ENCODE results near the gene COG7.

Gene COG7

DNA sequence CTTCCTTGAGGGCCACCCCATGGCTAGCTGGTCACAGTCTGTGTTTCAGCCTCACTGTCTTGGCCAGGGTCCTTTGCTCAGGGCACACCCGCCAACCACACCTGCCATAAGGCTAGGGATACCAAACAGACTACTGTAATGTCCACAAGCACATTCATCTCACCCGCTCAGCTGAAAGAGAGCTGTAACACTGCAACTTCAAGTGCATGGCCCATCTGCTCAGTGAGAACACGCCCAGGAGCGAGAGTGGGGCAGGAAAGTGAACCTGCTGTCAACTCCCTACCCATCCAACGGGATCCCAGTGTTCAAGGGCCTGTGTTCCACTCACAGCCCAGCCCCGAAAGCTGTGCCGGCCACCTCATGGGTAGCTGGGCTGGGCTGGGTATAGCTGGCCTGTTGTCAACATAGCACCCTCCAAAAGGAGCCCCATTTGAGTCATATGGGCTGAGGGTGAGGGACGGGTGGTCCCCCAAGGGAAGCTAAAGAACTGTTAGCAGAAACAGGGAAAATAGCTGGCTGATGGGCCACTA is 95.2 kb downstream of the COG7 start:
- DNase-seq (ENCODE audit: low read depth) = no peak

DNA sequence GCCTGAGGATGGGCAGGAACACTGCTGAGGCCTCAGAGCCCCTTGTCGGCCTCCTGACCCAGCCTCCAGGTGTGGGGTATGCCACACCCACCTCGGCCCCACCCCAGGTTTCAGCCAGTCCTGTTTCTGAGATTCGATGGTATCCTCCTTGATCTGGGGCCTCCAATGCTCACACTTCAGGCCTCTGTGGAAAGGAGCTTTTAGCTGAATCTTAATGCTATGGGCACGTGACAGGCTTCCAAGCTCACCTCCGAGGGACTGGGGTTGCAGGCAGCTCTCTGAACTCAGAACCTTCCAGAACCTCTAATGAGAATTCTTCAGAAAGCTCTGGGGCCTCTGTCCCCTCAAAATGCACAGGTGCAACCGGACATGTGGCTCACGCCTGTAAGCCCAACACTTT is 96.0 kb downstream of the COG7 start:
- DNase-seq (ENCODE audit: low read depth) = no peak

DNA sequence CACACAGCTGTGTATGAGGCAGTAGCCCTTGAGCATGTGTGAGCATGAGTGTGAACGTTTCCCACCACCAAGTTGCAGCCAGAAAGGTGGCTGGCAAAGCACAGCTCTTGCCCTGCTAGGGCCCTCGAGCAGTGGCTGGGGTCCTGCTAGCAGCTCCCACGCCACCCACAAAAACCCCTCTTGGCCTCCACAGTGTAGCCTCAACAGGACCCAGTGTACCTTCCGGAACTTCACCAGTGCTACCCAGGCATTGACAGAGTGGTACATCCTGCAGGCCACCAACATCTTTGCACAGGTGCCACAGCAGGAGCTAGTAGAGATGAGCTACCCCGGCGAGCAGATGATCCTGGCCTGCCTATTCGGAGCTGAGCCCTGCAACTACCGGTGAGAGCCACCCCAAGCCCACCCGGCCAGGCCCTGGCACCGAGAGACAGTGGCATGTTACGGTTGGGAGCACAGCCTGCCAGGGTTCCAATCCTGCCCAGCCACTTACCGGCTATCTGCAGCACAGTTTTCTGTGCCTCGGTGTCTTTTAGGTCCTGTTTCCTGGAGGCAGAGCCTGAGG is 97.8 kb downstream of the COG7 start:
- no peak for DNase-seq (ENCODE audit: low read depth)

DNA sequence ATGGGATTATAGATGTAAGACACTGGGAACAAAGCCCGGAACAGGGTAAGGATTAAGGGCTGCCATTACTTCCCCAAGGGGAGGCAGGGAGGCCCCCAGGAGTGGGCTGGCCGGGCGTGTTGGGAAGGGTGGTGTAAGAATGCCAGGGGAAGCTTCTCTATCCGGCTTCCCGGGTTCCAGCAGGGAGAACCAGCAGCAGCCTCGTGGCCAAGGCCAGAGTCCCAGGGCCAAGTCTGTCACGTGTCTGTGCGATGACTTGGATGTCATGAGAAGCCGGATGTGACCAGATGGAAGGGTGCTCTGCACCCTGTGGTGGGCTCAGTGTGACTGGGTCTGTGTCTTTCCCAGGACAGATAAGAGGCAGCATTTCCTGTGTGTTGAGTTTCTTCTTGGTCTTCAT is 98.7 kb downstream of the COG7 start:
- no peak for DNase-seq (ENCODE audit: low read depth)

DNA sequence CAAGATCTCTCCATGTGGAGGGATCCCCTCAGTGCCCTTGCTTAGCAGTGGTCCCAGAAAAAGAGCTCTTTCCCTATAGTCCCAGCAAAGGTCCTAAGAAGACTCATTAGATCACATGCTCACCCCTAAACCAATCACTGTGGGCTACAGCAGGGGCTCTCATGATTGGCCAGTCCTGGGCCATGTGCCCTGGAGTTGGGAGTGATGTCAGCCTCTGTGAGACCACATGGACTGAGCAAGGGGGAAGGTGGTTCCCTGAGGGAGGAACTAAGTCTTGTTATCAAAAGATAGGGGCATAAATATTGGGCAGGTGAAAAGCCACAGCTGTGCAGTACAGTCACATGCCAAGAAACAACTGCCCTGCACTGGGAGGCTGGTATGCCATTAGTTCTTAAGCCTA is 99.5 kb downstream of the COG7 start:
- no peak for DNase-seq (ENCODE audit: low read depth)

DNA sequence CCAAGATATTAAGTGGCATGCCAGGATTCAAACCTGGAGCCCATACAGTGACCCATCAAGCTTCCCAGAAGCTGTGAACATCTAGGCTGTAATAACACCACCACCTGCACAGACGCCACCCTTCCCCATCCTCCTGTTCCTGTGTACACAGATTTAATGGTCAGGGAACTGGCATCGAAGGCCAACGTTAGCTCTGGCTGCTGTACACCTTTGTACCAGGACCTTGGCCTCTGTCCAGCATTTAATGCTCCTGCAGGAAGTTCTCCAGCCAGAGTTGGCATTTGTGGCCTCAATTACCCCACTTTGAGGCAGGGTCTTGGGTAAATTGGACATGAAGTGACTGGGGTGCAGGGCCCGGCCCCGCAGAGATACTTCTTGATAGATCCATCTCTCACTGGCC is 101.6 kb downstream of the COG7 start:
- DNase-seq (ENCODE audit: low read depth) = no peak

DNA sequence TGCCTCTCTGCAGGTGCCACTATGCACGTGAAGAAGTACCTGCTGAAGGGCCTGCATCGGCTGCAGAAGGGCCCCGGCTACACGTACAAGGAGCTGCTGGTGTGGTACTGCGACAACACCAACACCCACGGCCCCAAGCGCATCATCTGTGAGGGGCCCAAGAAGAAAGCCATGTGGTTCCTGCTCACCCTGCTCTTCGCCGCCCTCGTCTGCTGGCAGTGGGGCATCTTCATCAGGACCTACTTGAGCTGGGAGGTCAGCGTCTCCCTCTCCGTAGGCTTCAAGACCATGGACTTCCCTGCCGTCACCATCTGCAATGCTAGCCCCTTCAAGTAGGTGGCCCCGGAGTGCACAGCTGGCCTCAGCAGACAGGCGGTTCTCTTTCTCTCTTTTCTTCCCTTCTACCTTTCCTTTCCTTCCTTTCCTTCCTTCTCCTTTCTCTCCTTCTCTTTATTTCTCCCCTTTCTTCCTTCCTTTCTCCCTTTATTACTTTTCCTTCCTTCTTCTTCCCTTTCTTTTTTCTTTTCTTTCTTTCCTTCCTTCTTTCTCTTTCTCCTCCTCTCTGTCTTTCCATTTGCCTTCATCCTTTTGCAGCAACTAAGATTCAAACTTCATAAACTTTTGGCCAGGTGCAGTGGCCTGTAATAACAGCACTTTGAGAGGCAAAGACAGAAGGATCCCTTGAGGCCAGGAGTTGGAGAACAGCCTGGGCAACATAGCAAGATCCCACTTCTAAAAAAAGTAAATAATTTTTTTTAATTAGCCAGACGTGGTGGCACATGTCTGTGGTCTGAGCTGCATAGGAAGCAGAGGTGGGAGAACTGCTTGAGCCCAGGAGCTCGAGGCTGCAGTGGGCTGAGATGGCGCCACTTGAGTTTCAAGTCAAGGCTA is 104.2 kb downstream of the COG7 start:
- DNase-seq (ENCODE audit: low read depth) = no peak

DNA sequence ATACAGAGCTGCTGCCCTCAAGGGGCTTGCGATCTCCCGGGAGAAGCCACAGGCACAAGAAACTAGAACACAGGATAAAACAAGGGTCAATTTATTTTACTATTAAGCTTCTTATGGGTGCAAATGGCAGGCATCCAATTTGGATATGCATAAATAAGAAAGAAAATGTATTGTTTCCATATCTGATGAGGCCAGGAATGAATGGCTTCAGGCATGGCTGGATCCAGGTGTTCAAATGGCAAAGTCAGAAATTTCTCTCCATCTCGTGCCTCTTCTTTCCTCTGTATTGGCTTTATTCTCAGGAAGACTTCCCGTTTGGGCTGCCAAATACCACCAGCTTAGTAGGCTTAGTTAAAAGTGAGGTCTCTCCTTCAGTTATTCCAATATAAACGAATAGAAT is 107.8 kb downstream of the COG7 start:
- no peak for DNase-seq (ENCODE audit: low read depth)

DNA sequence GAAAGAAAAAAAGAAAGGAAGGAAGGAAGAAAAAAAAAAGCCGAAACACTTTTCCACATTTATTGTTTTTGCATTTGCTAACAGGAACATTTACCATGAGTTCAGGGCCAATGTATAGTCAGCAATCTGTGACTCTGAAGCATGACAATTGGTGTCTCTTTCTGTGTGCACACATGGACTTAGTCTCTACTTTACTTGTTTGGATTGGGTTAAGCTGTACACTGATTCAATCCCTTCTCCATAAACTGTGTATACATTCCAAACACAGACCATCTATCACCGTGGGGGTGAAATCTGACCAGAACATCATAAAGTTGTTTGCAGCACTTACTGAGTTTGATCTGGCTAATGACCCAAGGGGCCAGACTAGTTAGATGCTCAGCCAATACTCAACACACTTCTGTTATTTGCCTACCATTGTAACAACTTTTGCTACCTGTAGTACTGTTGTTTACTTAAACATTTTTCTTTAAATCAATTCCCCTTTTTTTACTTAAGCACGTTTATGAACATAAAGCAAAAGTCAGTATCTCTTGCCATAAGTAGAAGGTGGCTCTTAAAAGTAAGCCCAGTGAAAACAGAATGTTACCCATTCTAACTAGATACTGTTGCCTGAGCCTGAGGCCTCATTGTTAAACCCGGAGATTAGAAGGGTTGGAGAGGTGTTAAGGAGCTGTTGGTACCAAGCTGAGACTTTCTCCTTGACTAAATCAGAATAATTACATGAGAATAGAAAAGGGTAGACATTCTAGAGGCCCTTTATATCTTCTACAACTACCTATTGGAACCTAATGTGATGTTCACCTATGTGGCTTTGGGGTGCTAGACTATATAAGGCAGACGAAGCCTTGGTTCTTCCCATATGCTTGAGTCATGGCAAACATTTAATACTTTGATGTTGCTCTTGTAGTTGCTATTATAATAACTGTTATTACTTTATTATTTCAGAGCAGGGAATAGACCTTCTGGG is 109.1 kb downstream of the COG7 start:
- DNase-seq (ENCODE audit: low read depth) = no peak

DNA sequence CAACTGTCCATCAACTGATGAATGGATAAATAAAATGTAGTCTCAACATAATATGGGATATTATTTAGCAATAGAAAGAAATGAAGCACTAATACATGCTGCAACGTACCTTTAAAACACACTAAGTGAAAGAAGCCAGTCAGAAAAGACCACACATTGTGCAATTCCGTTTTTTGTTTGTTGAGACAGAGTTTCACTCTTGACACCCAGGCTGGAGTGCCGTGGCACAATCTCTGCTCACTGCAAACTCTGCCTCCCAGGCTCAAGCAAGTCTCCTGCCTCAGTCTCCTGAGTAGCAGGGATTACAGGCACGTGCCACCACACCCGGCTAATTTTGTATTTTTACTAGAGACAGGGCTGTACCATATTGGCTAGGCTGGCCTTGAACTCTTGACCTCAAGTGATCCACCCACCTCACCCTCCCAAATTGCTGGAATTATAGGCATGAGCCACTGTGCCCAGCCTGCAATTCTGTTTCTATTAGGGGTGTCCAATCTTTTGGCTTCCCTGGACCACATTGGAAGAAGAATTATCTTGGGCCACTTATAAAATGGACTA is 110.8 kb downstream of the COG7 start:
- DNase-seq (ENCODE audit: low read depth) = no peak

DNA sequence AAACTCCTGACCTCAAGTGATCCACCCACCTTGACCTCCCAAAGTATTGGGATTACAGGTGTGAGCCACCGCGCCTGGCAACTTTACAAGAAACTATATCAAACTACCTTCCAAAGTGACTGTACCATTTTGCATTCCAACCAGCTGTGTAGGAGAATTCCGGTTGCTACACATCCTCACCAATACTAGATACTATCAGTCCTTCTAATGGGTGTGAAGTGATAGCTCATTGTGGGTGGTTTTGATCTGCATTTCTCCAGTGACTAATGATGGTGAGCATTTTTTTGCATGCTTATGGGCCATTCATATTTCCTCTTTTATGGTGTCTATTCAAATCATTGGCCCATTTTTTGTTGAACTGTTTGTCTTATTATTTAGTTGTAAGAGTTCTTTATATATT is 113.2 kb downstream of the COG7 start:
- no peak for DNase-seq (ENCODE audit: low read depth)
